SK-N-SH (cell line): ENCODE results near the gene ZNF148. TPM values are rescaled to one million over a fixed set of nuclear protein-coding genes. Genes with fewer than 3 reads are reported as not detected.

ENCODE experiments used
- CTCF ChIA-PET: fragments of 300-600, 350-600 bp; formaldehyde crosslinking; extraction: SDS; loops from one replicate; lab custom pipeline; 2021; lab: Yijun Ruan, JAX
- POLR2A ChIA-PET: fragments of 350-600 bp; sonication (Branson Sonifier 250); formaldehyde crosslinking; extraction: SDS; loops from one replicate; lab custom pipeline; 2020; ENCODE audit warnings: antibody characterized with exemption, inconsistent platforms; lab: Yijun Ruan, JAX
- DNase-seq: peaks from one replicate; pipeline ENCODE4 v3.0.0; 2012
- H2AFZ ChIP-seq: fragments of 200-600 bp; sonication (generic); 2 replicates; pipeline ENCODE4 v1.8.1; 2016; ENCODE audit warnings: antibody characterized with exemption, mild to moderate bottlenecking, low read depth
- H3F3A ChIP-seq: fragments of 200-600 bp; sonication (generic); replicated peaks from 2 replicates; pipeline ENCODE3; 2016; ENCODE audit warnings: antibody characterized with exemption, mild to moderate bottlenecking; ENCODE audit not compliant: insufficient read depth
- H3K27ac ChIP-seq, 2 experiments: fragments of 200-500 bp in 1 of 2; fragments of 200-600 bp in 1 of 2; sonication (Bioruptor generic) in 1 of 2; sonication (generic), shearing (Covaris generic) in 1 of 2; 2 replicates each; pipeline versions ENCODE4 v1.5.1 to v1.6.1; 2014 to 2016; ENCODE audit warnings: low read depth in 2 of 2, inconsistent platforms in 1 of 2, low read length in 1 of 2, mild to moderate bottlenecking in 1 of 2, mixed read lengths in 1 of 2
- H3K27me3 ChIP-seq: fragments of 200-600 bp; sonication (generic), shearing (Covaris generic); 2 replicates; pipeline ENCODE4 v1.6.1; 2016; ENCODE audit warnings: mixed run types; ENCODE audit not compliant: insufficient read depth
- H3K36me3 ChIP-seq, 2 experiments: fragments of 200-500 bp in 1 of 2; fragments of 200-600 bp in 1 of 2; sonication (Bioruptor generic) in 1 of 2; sonication (generic) in 1 of 2; replicated peaks in 1 of 2; 2 replicates each; pipeline versions ENCODE3 to v1.5.1; 2014 to 2016; ENCODE audit warnings: low read length in 1 of 2, mild to moderate bottlenecking in 1 of 2; ENCODE audit not compliant: insufficient read depth in 2 of 2, control insufficient read depth in 1 of 2
- H3K4me1 ChIP-seq, 2 experiments: fragments of 200-500 bp in 1 of 2; fragments of 200-600 bp in 1 of 2; sonication (Bioruptor generic) in 1 of 2; sonication (generic), shearing (Covaris generic) in 1 of 2; 2 replicates each; pipeline versions ENCODE4 v1.5.1 to v1.6.1; 2014 to 2016; ENCODE audit warnings: low read depth in 1 of 2, low read length in 1 of 2, mixed run types in 1 of 2; ENCODE audit not compliant: insufficient read depth in 2 of 2, control insufficient read depth in 1 of 2
- H3K4me2 ChIP-seq: fragments of 200-600 bp; sonication (generic), shearing (Covaris generic); 2 replicates; pipeline ENCODE4 v1.6.1; 2017; ENCODE audit warnings: mixed run types
- H3K4me3 ChIP-seq, 2 experiments: fragments of 200-500 bp in 1 of 2; fragments of 200-600 bp in 1 of 2; sonication (Bioruptor generic) in 1 of 2; sonication (generic), shearing (Covaris generic) in 1 of 2; 2 replicates each; pipeline versions ENCODE4 v1.5.1 to v1.8.1; 2014 to 2016; ENCODE audit warnings: low read depth in 2 of 2, inconsistent platforms in 1 of 2, low read length in 1 of 2, mild to moderate bottlenecking in 1 of 2, mixed read lengths in 1 of 2, moderate library complexity in 1 of 2
- H3K79me2 ChIP-seq: fragments of 200-600 bp; sonication (generic); 2 replicates; pipeline ENCODE4 v1.8.1; 2017; ENCODE audit warnings: mild to moderate bottlenecking; ENCODE audit not compliant: insufficient read depth
- H3K9ac ChIP-seq: fragments of 200-600 bp; sonication (generic); 2 replicates; pipeline ENCODE4 v1.6.1; 2017; ENCODE audit warnings: mixed run types
- H3K9me2 ChIP-seq: fragments of 200-600 bp; sonication (generic); 2 replicates; pipeline ENCODE4 v1.6.1; 2017; ENCODE audit warnings: mixed run types
- H3K9me3 ChIP-seq: fragments of 200-600 bp; sonication (generic); 2 replicates; pipeline ENCODE4 v1.6.1; 2017; ENCODE audit warnings: mixed run types, mild to moderate bottlenecking, moderate library complexity
- H4K20me1 ChIP-seq: fragments of 200-600 bp; sonication (generic); 2 replicates; pipeline ENCODE4 v1.6.1; 2017; ENCODE audit warnings: mild to moderate bottlenecking, mixed run types; ENCODE audit not compliant: insufficient read depth
- CHD2 ChIP-seq: fragments of 150-350 bp; IDR thresholded peaks from 2 replicates; pipeline ENCODE4 v1.6.1; 2018; ENCODE audit warnings: low read length; ENCODE audit not compliant: partially characterized antibody
- CTCF ChIP-seq: fragments of 200-600 bp; sonication (generic); IDR thresholded peaks from 2 replicates; pipeline ENCODE4 v1.6.1; 2017; ENCODE audit warnings: antibody characterized with exemption, mild to moderate bottlenecking, moderate library complexity
- ELF1 ChIP-seq: IDR thresholded peaks from 2 replicates; pipeline ENCODE4 v1.4.0; 2012
- FOXJ3 ChIP-seq: sonication (generic); formaldehyde crosslinking; IDR thresholded peaks from 2 replicates; pipeline ENCODE4 v1.5.1; 2020; ENCODE audit warnings: mild to moderate bottlenecking, missing genetic modification reagents
- FOXM1 ChIP-seq: IDR thresholded peaks from 2 replicates; pipeline ENCODE4 v1.4.0; 2012; ENCODE audit warnings: low read depth, mild to moderate bottlenecking
- GABPA ChIP-seq: IDR thresholded peaks from 2 replicates; pipeline ENCODE4 v1.4.0; 2012; ENCODE audit warnings: low read depth, mild to moderate bottlenecking
- GATA2 ChIP-seq: sonication (generic); formaldehyde crosslinking; IDR thresholded peaks from 2 replicates; pipeline ENCODE4 v1.5.0; 2020; ENCODE audit warnings: mild to moderate bottlenecking, missing genetic modification reagents
- IRF3 ChIP-seq: fragments of 150-350 bp; IDR thresholded peaks from 2 replicates; pipeline ENCODE4 v1.6.1; 2016; ENCODE audit warnings: mild to moderate bottlenecking, low read depth, low read length
- JUND ChIP-seq: IDR thresholded peaks from 2 replicates; pipeline ENCODE4 v1.4.0; 2012
- MAX ChIP-seq: IDR thresholded peaks from 2 replicates; pipeline ENCODE4 v1.4.0; 2012; ENCODE audit warnings: low read depth
- RAD21 ChIP-seq: IDR thresholded peaks from 2 replicates; pipeline ENCODE4 v1.6.1; 2012; ENCODE audit warnings: mild to moderate bottlenecking, low read length
- REST ChIP-seq: IDR thresholded peaks from 2 replicates; pipeline ENCODE4 v1.6.1; 2012; ENCODE audit warnings: mild to moderate bottlenecking, low read depth, low read length, moderate library complexity
- RXRA ChIP-seq: IDR thresholded peaks from 2 replicates; pipeline ENCODE4 v1.4.0; 2012; ENCODE audit warnings: low read depth, mild to moderate bottlenecking, borderline replicate concordance
- SIN3A ChIP-seq: IDR thresholded peaks from 2 replicates; pipeline ENCODE4 v1.6.1; 2012; ENCODE audit warnings: low read depth, mild to moderate bottlenecking, low read length, moderate library complexity, borderline replicate concordance
- TAF1 ChIP-seq: IDR thresholded peaks from 2 replicates; pipeline ENCODE4 v1.6.1; 2012; ENCODE audit warnings: low read depth, mild to moderate bottlenecking, low read length, moderate library complexity, borderline replicate concordance
- TEAD4 ChIP-seq: IDR thresholded peaks from 2 replicates; pipeline ENCODE4 v1.4.0; 2012; ENCODE audit warnings: mild to moderate bottlenecking, borderline replicate concordance; ENCODE audit not compliant: insufficient read depth
- USF2 ChIP-seq: fragments of 150-350 bp; IDR thresholded peaks from 2 replicates; pipeline ENCODE4 v1.6.1; 2017; ENCODE audit warnings: antibody characterized with exemption, low read length, low read depth, borderline replicate concordance
- WGBS: methylation state at CpG from one replicate; pipeline ENCODE4 v1.1.6; 2017; ENCODE audit warnings: low lambda C conversion rate; 5-methylcytosine and 5-hydroxymethylcytosine counted together
- polyA plus RNA-seq, 3 experiments: library from polyadenylated mRNA; depleted of rRNA; stranded (reverse); fragments of >200 nt; gene quantifications; 2 replicates each; pipeline ENCODE4 v1.2.3, GENCODE V29; 2012

The ZNF148 gene
- polyA plus RNA-seq, 1 of the 3 experiments (the other 2 are of a cell fraction): 5.1 TPM

- Histone ChIP-seq H3K4me1 (no peaks in the 10 kb centered on the region), H3K27ac (no peak overlapping the region), H3K9me2 (no peaks in the 10 kb centered on the region), H3K79me2 (no peaks in the 10 kb centered on the region), H3F3A (no peaks in the 10 kb centered on the region), H3K27me3 (no peaks in the 10 kb centered on the region), H3K9me3 (no peaks in the 10 kb centered on the region), H3K4me2 (no peak overlapping the region), H3K36me3 (no peaks in the 10 kb centered on the region), H3K4me3 (no peak overlapping the region), H3K9ac (no peak overlapping the region), H4K20me1 (no peaks in the 10 kb centered on the region), H2AFZ (no peak overlapping the region)
- POLR2A ChIA-PET: no interaction called here
- CTCF ChIA-PET: no interaction called here
- TF ChIP-seq CHD2 (no peak), USF2 (no peak), REST (no peak), GATA2 (CRISPR knock-in tag) (no peak), JUND (no peak), IRF3 (no peak), MAX (no peak), TAF1 (no peak), ELF1 (no peak)
- WGBS: 77% methylated on average over 3 of the region's 3 CpGs
- DNase-seq: no peak
Measured at GRCh38 chr3:125416235-125416634, 41.1 kb upstream of the ZNF148 start.

- 69% methylated on average over 8 of the region's 8 CpGs for WGBS
- no peaks in the 10 kb centered on the region for H3K9me3 ChIP-seq
- TF ChIP-seq CTCF (no peak), MAX (no peak), RAD21 (no peak), SIN3A (no peak), CHD2 (no peak), TAF1 (no peak), TEAD4 (no peak), JUND (no peak), RXRA (no peak), FOXM1 (no peak), FOXJ3 (no peak), GABPA (no peak)
Measured at GRCh38 chr3:125414669-125415068, 39.5 kb upstream of the ZNF148 start.

More at GRCh38 chr3:125414669-125415068, 39.5 kb upstream of the ZNF148 start:
- H3K79me2 ChIP-seq: no peaks in the 10 kb centered on the region
- no peak overlapping the region for H3K9ac ChIP-seq
- ChIA-PET CTCF (interaction anchor here (1.6 kb wide), 1 partner anchor 10 kb away, joined by 5 read pairs; no protein-coding TSS in a partner anchor), POLR2A (no interaction called here)
- H3K36me3 ChIP-seq: no peaks in the 10 kb centered on the region
- H2AFZ ChIP-seq: no peak overlapping the region
- H3F3A ChIP-seq: no peaks in the 10 kb centered on the region
- H3K4me3 ChIP-seq: no peak overlapping the region
- no peak overlapping the region for H3K4me2 ChIP-seq
- H3K4me1 ChIP-seq: no peaks in the 10 kb centered on the region
- no peaks in the 10 kb centered on the region for H3K27me3 ChIP-seq
- no peak for DNase-seq
- no peaks in the 10 kb centered on the region for H3K9me2 ChIP-seq
- H3K27ac ChIP-seq: no peak overlapping the region
- H4K20me1 ChIP-seq: no peaks in the 10 kb centered on the region
